GM18505 (cell line): ENCODE data around the gene CNOT11.
"Not testable (repeated sequence)": the region's sequence is repeated elsewhere in the genome, so short reads cannot be mapped to it uniquely, and the experiment has no call there.

Source experiments
- ATAC-seq: cut with Tn5 transposase; IDR thresholded peaks from one replicate; pipeline ENCODE4 v1.9.1; 2021; ENCODE audit not compliant: unreplicated experiment
- POLR2A ChIP-seq: IDR thresholded peaks from 4 replicates; pipeline ENCODE4 v1.6.1; 2011; ENCODE audit warnings: borderline replicate concordance; ENCODE audit not compliant: insufficient read depth, insufficient read length; ENCODE audit errors: extremely low read depth

The CNOT11 gene

DNA sequence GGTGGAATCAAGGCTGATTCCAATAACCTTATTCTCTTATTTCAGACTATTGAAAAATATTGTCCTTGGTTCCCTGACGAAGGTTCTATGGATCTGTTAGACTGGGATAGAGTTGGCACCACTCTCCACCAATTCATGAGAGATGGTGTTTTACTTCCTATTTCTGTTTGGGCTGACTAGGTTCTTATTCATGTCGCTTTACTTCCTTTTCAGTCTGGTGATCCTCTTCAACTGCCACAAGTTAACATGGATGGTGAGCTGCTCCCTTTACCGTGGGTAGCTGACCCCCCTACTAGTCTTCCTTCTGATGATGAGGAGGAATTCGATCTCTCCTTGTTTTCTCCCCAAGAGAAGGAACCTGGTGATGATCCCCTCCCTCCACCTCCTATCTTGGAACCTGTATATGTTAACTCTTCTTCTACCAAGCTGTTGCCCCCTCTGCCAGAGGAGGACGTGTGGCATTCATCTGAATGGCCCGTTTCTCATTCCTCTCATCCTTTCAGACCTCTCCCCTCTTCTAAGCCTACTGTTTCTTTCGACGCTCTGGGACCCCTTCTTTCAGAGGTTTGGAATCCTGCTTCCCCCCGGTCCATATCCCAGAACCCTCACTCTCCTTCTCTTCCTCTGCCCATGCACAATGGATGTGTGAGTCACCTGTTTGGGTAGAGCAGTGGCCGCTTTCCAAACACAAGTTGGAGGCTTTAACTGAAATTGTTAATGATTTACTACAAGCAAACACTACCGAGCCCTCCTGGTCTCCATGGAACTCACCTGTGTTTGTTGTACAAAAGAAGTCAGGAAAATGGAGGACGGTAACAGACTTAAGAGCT is 13.5 kb upstream of the CNOT11 start:
- no peak for ATAC-seq
- no peak for TF ChIP-seq POLR2A

DNA sequence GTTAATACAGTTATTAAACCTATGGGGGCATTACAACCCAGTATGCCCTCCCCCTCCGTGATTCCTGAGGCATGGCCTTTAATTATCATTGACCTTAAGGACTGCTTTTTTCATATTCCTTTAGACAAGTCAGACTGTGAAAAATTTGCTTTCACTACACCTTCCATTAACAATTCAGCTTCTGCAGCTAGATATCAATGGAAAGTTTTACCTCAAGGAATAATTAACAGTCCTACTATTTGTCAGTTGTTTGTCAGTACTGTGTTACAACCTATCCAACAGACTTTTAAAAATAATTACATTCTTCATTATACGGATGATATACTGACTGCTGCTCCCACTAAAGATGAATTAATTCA is 12.9 kb upstream of the CNOT11 start:
- ATAC-seq = not testable (repeated sequence)

DNA sequence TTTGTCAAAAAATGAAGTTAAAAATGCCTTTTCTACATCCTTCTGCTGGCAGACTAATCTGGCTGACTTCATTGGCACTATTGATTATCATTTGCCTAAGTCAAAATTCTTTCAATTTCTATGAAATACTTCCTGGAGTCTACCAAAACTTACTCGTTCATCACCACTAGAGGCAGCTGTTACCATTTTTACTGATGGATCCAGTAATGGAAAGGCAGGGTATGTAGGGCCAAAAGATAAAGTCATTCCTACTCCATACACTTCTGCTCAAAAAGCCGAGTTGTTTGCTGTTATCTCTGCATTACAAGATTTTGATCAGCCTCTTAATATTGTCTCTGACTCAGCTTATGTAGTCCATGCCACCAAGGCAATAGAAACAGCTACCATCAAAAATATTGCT is 12.0 kb upstream of the CNOT11 start:
- ATAC-seq = not testable (repeated sequence)

DNA sequence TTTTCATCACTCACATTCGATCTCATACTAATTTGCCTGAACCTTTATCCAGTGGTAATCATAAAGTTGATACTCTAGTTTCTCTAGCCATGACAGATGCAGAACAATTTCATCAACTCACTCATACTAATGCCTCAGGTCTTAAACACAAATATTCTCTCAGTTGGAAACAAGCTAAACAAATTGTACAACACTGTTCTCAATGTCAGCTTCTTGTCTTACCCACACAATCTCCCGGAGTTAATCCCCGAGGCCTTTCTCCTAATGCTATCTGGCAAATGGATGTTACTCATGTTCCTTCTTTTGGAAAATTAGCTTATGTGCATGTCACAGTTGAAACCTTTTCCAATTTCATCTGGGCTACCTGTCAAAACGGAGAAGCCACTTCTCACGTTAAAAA is 11.5 kb upstream of the CNOT11 start:
- TF ChIP-seq POLR2A = no peak
- ATAC-seq = no peak

DNA sequence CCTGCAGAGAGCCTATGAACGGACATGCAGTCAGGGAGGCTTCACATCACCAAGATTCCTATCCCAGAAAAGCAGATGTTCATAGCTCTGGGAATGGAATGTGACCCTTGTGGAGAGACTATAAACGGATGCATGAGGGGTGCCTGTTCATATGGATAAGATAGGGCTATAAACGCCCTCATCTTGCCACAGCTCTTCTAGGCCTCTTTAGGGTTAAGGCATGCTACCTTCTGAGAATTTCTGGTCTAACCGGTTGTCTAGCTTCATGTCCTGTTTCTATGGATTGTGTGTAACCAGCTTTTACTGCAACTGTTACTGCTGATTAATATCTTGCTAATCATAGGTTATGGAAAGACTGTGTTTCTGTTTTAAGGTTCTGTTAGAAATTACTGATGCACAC is 8.3 kb upstream of the CNOT11 start:
- not testable (repeated sequence) for ATAC-seq

DNA sequence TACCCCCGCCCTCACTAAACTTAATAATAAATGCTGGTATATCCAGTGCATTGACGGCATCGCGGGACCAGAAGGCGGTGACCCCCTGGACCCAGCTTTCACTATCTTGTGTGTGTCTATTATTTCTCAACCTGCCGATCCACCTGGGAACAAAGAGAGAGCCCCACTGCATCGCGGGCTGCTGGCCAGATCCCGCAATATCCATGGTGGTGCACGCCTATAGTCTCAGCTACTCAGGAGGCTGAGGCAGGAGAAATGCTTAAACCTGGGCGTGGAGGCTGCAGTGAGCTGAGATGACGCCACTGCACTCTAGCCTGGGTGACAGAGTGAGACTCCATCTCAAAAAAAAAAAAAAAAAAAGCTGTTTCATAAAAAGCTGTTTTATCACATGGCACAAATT is 7.8 kb upstream of the CNOT11 start:
- ATAC-seq = not testable (repeated sequence)

DNA sequence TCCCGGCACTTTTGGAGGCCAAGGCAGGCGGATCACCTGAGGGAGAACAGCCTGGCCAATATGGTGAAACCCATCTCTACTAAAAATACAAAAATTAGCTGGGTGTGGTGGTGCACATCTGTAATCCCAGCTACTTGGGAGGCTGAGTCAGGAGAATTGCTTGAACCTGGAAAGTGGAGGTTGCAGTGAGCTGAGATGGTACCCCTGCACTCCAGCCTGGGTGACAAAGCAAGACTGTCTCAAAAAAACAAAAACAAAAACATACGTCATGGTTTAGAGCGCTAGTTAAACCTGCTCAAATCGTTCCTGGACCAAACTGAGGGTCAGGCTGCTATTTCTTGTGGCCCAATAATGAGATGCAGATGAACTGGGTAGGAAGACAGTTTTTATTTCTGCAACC is 7.2 kb upstream of the CNOT11 start:
- not testable (repeated sequence) for ATAC-seq

DNA sequence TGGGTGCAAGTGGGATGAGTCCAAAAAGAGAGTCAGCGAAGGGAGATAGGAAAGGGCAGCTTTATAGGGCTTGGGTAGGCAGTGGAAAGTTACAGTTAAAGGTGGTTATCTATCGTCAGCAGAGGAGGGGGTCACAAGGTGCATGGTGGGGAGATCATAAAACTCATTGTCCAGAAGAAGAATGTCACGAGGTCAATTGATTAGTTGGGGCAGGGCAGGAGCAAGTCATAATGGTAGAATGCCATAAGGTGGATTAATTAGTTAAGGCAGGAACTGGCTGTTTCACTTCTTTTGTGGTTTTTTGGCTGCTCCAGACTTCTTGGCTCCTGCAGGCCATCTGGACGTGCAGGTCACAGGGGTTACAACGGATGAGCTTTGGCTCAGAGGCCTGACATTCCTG is 3.9 kb upstream of the CNOT11 start:
- ATAC-seq = not testable (repeated sequence)

DNA sequence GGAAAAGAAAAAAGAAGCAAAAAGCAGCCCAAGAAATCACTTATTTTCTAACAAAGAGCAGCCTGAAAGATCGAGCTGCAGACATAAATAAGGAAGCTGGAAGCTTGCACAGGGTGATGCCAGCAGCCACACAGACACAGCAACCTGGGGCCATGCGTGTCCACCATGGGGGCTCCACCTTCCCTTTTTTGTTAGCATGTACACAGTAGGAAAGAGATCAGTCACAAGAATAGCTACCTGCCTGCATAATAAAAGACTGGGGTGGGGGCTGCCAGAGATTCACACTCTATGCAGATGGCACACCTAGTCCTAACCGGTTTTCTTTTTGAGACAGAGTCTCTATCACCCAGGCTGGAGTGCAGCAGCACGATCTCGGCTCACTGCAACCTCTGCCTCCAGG is 2.9 kb upstream of the CNOT11 start:
- no peak for ATAC-seq
- TF ChIP-seq POLR2A = no peak

DNA sequence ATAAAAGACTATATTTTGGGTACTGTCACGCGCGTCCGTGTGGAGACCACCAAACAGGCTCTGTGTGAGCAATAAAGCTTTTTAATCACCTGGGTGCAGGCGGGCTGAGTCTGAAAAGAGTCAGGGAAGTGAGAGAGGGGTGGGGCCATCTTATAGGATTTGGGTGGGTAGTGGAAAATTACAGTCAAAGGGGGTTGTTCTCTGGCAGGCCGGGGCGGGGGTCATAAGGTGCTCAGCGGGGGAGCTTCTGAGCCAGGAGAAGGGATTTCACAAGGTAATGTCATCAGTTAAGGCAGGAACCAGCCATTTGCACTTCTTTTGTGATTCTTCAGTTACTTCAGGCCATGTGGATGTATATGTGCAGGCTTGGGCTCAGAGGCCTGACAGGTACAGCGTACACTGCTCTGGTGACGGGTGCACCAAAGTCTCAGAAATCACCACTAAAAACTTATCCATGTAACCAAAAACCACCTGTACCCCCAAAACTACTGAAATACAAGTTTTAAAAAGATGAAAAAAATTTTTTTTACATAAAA is 1.4 kb upstream of the CNOT11 start:
- ATAC-seq = not testable (repeated sequence)

DNA sequence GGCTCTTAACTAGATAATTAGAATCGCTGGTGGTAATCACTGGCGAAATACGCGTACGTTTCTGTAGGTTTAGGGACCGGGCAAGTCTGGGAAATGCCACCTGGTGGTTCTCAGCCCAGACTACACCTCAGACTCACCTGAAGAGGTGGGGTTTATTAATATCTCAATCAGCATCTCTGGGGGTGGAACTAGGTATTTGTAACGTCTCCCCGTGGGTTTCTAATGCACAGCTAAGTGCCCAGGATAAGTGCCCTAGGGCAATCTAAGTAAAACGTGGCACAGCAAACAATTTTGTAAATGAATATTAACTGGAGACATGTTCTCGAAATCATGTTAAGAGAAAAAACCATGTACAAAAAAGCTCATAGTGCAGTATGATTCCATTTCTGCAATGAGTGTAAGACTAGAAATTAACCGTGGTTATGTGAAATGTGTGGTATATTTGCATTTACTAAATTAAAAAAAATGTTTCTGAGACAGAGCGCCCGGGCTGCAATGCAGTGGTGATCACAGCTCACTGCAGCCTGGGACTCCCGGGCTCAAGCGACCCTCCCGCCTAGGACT is 760 bp upstream of the CNOT11 start:
- TF ChIP-seq POLR2A = no peak
- peak; percentile 46 for ATAC-seq

DNA sequence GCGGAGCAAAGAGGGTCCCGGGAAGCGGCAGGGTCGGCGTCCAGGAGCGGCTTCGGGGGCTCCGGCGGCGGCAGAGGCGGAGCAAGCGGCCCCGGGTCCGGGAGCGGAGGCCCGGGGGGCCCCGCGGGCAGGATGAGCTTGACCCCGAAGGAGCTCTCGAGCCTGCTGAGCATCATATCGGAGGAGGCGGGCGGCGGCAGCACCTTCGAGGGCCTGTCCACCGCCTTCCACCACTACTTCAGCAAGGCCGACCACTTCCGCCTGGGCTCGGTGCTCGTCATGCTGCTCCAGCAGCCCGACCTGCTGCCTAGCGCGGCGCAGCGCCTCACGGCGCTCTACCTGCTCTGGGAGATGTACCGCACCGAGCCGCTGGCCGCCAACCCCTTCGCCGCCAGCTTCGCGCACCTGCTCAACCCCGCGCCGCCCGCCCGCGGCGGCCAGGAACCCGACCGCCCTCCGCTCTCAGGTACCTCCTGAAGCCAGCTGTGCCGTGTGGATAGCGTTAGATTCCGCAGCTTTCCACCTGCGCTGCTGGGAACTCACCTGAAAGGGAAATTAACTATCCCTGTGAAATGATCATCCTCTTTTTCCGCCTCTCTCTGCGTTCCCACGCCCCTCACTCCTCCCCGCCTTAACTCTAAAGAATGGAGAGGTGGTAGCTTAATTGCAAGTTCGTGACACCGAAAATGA is 472 bp downstream of the CNOT11 start:
- no peak for TF ChIP-seq POLR2A
- ATAC-seq = peak; percentile 49

DNA sequence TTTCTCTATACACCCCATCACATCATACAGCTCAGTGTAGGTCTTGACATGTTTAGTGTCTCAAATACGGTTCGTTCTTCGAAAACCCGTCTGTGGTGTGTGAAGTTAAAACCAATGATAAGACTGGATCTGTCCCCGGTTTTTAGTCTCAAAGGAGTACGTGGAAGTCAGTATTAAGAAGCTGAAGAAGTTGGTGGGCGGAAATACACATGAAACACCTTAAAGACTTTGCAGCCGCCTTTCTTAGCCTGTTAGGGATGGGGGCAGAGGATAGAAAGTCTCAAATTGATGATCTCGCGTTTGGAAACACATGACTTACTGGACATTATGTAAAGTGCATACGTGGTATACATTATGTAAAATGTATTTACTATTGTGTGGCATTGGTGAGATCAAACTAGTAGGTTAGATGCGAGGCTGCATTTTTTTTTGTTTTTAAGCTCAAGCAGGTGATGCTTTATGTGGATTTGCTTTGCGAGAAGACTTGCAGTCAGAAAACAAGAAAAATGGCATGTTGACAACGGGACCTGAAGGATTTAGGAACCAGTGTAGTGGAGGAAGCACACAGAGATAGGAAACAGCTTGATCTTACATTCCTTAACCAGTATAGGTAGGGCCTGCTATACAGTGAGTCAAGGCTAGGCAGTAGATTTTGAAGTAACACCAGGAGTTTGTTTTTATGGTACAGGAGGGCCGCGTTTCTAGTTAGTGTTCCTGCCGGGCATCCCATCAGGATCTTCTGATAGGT is 1.2 kb downstream of the CNOT11 start:
- no peak for ATAC-seq
- TF ChIP-seq POLR2A = no peak

DNA sequence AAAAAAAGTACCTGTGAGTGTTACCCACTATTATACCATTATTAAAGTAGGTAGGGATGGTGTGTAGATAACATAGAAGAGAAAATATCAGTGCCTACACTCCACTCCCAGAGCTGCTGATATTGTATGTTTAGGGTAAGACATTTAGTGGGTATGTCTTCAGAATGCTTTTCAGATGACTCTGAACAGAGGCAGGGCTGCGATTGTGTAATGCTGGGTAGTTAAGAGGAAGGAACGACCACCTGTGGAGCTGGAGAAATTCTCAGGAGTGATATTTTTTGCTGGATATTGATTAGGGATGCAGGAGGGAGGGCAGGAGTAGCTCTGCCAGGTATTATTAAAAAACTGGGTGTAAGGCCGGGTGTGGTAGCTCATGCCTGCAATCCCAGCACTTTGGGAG is 2.8 kb downstream of the CNOT11 start:
- TF ChIP-seq POLR2A = no peak
- ATAC-seq = no peak
